Stimulated activated CD4-positive, alpha-beta T cell treated with anti-CD3 and anti-CD28 coated beads, Interleukin-4, amount 100 ng/mL, for 48 hours (primary cell): ENCODE results near the gene NOVA2.

ENCODE experiments used
- DNase-seq, 2 donors: peaks; one replicate each; pipeline ENCODE4 v3.0.0-alpha.2; 2020; ENCODE audit warnings: low read depth in 2 of 2

The NOVA2 gene

GRCh38 chr19:46000491-46001246 is 27.0 kb upstream of the NOVA2 start:
- DNase-seq, result peak; percentile 55 to 57

- DNase-seq, result no peak
These were observed 26.0 kb upstream of the NOVA2 start for GRCh38 chr19:45999653-46000121.

- no peak for DNase-seq
These were observed 25.2 kb upstream of the NOVA2 start for GRCh38 chr19:45998834-45999233.

- no peak for DNase-seq
These were observed 23.3 kb upstream of the NOVA2 start for GRCh38 chr19:45996933-45997332.

- no peak for DNase-seq
These were observed 22.2 kb upstream of the NOVA2 start for GRCh38 chr19:45995715-45996385.

- DNase-seq, result peak; percentile 89 to 92
These were observed 21.5 kb upstream of the NOVA2 start, which contains the start of gene CCDC61 for GRCh38 chr19:45994998-45995714. Gene CCDC61 (plus strand): TSS chr19:45995467. CDS start chr19:46003019, 7,552 bp downstream.

- no peak for DNase-seq
These were observed 20.9 kb upstream of the NOVA2 start for GRCh38 chr19:45994456-45994997.

- no peak for DNase-seq
These were observed 16.6 kb upstream of the NOVA2 start for GRCh38 chr19:45990113-45990728.

- DNase-seq, result no peak
These were observed 11.7 kb upstream of the NOVA2 start for GRCh38 chr19:45985321-45985720.

- DNase-seq, result no peak
These were observed 7.7 kb upstream of the NOVA2 start for GRCh38 chr19:45981350-45981749.

GRCh38 chr19:45978156-45978555 is 4.5 kb upstream of the NOVA2 start:
- no peak for DNase-seq

- no peak for DNase-seq
These were observed 2.5 kb upstream of the NOVA2 start for GRCh38 chr19:45976178-45976577.

- no peak for DNase-seq
These were observed 1.8 kb upstream of the NOVA2 start for GRCh38 chr19:45975306-45976070.

- DNase-seq, result no peak
These were observed 621 bp downstream of the NOVA2 start for GRCh38 chr19:45972947-45973540.

- DNase-seq, result peak in 1 of 2 donors; percentile 16
These were observed 1.4 kb downstream of the NOVA2 start for GRCh38 chr19:45972081-45972946.

- no peak for DNase-seq
These were observed 2.3 kb downstream of the NOVA2 start for GRCh38 chr19:45971260-45971902.

GRCh38 chr19:45969676-45970075 is 4.0 kb downstream of the NOVA2 start:
- no peak for DNase-seq

GRCh38 chr19:45968626-45969025 is 5.0 kb downstream of the NOVA2 start:
- DNase-seq, result no peak

- no peak for DNase-seq
These were observed 6.4 kb downstream of the NOVA2 start for GRCh38 chr19:45967246-45967645.
